Left renal pelvis (tissue), 4 donors: ENCODE results near the gene PTPRS. TPM values are rescaled to one million over a fixed set of nuclear protein-coding genes. Genes with fewer than 3 reads are reported as not detected.
"Not testable (repeated sequence)": the region's sequence is repeated elsewhere in the genome, so short reads cannot be mapped to it uniquely, and the experiment has no call there.

ENCODE experiments used
- DNase-seq, 4 donors: peaks; one replicate each; pipeline ENCODE4 v3.0.0-alpha.2; 2013; ENCODE audit warnings: low read depth in 4 of 4, low spot score in 3 of 4
- polyA plus RNA-seq, 4 donors: library from polyadenylated mRNA; unstranded; fragments of 120-200 nt; gene quantifications; one replicate each; pipeline ENCODE4 v1.2.1, GENCODE V29; 2013; ENCODE audit not compliant: insufficient read length in 4 of 4

The PTPRS gene
- polyA plus RNA-seq = 10 to 100 TPM; 45.8 to 90.4 (median 64.2) TPM

DNA sequence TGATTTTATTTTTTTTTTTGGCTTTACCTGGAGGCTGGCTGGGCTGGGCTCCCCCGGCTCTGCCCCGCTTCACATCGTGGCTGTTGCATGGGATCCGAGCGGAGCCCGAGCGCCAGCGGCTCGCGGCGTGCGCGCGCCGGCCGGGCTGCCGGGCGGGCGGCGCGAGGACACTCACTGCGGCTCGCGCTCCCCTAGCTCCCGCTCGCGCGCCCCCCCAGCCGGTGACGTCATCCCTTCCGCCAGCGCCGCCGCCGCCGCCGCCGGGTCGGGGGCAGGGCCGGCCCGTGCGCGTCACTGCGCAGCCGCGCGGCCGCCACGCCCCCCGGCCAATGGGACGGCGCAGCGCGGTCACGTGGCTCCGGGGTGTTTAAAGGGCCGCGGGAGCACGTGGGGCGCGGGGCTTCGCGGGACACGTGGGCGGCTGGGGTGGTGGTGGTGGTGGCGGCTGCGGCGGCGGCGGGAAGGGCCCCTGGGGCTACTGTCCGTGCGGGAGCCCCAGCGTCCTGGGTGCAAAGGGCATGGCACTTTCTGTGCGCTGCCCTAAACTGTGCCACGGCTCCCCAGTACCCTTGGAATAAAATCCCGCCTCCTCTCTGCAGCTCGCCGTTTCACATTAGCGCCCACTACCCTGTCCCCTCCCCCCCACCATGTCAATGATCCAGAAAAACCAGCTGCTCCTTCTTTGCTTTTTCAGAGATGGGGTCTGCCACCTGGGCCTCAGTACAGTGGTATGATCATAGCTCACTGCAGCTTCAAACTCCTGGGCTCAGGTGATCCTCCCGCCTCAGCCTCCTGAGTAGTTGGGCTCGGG lies at the start of gene PTPRS:
Gene PTPRS, minus strand, starts transcription at position 176 of the 811 bp plus-strand sequence. CDS start 54,672 bp downstream, outside the sequence.
- DNase-seq = peak in 3 of 4 donors; percentile 55 to 62 (median 60)

DNA sequence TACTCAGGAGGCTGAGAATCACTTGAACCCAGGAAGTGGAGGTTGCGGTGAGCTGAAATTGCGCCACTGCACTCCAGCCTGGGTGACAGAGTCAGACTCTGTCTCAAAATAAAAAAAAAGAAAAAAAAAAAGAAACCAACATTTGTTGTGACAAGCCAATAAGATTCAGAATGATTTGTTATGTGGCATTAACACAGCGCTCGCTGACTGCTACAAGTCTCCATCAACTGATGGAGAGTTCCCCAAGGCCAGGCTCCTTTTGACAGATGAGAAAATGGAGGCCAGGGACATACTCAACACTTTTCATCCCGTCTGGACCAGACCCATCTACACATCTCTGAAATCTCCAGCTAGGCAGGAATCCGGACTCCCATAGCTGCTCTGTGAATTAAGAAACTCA lies 48.7 kb upstream of the PTPRS start:
- no peak for DNase-seq

- no peak for DNase-seq
These were observed 46.9 kb upstream of the PTPRS start for GRCh38 chr19:5387472-5387871.

DNA sequence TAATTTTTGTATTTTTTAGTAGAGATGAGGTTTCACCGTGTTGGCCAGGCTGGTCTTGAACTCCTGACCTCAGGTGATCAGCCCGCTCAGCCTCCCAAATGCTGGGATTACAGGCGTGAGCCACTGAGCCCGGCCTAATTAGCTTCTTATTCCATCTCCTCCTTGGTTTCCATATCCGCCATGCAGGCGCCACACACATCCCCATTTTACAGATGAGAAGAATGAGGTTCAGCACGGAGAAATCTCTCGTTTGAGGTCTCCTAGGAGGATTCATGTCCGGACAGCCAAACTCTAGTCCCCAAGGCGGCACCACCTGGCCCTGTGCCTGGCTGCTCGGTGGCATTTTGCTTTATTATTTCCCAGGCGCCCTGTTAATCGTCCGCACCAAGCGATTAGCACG lies 46.2 kb upstream of the PTPRS start:
- no peak for DNase-seq

DNA sequence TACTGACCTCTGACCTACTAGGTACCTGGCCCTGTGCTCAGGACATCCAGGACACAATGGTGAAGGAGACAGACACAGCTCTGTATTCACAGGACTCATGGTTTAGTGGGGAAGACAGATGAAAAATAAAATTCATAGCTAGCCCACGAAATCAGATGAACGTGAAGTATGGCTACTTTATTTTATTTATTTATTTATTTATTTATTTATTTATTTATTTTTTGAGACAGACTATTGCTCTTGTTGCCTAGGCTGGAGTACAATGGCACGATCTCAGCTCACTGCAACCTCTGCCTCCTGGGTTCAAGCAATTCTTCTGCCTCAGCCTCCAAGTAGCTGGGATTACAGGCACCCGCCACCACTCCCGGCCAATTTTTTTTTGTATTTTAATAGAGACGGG lies 40.6 kb upstream of the PTPRS start:
- DNase-seq = not testable (repeated sequence)

- DNase-seq = no peak
These were observed 39.8 kb upstream of the PTPRS start for GRCh38 chr19:5380215-5380919.

DNA sequence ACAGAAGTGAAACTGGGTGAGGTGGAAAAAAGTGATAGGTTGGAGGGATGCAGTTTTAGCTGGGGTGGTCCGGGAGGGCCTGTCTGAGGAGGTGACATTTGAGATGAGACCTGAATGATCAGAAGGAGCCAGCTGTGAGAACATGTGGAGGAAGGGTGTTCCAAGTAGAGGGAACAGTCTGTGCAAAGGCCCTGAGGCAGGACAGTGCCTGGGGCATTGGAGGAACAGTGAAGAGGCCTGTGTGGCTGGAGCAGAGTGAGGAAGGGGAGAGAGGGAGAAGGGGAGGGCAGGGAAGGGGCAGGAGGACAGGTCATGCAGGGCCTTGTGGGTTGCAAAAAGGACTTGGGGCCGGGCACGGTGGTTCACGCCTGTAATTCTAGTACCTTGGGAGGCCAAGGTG lies 36.3 kb upstream of the PTPRS start:
- no peak for DNase-seq

DNA sequence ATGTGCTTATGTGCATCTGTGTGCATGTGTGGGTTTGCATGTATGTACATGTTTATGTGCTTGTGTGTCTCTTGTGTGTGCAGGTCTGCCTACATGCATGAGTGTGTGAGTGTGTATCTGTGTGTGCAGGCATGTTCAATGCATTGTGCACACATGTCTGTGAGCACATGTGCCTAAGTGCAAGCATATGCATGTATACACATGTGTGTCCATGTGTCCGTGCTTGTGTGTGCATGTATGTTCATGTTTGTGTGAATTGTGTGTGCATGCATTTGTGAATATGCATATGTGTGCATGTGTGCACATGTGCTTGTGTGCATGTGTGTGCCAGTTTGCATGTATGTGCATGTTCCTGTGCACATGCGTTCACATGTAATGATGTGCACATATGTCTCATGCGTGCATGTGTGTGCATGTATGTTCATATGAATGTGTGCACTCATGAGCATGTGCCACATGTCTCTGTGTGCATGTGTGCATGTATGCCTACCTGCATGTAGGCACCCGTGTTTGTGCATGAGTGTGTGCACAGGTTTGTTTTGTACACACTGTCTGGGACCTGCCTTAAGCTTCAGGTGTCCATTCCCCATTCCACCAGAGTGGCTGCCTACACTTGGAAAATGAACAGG lies 32.1 kb upstream of the PTPRS start:
- DNase-seq = no peak

DNA sequence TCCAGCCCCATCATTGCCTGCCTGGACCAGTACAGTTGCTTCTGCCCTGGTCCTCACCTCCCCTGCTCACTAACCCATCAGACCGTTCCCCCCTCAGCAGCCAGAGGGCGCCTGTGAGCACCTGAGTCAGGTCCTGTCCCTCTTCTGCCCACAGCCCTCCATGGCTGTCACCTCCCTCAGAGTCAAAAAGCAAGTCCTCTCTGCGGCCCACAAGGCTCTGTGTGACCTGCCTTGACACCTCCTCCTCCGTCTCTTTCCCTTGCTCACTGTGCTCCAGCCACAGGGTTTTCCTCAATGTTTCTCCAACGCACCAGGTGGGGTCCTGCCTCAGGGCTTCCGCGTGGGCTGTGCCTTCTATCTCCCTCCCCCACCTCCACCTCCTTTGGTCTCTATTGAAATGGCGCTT lies 29.4 kb upstream of the PTPRS start:
- no peak for DNase-seq

DNA sequence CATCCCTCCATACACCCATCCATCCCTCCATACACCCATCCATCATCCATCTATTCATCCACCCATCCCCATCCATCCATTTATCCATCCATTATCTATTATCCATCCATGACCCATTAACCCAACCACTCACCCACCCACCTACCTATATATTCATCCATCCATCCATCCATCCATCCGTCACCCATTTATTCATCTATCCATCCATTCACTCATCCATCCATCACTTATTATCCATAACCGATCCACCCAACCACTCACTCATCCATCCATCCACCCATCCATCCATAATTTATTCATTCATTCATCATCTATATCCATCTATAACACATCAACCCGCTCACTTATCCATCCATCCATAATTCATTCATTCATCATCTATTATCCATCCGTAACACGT lies 28.7 kb upstream of the PTPRS start:
- no peak for DNase-seq

- DNase-seq = no peak
These were observed 27.0 kb upstream of the PTPRS start for GRCh38 chr19:5367530-5368133.

- DNase-seq = no peak
These were observed 25.3 kb upstream of the PTPRS start for GRCh38 chr19:5365905-5366304.

DNA sequence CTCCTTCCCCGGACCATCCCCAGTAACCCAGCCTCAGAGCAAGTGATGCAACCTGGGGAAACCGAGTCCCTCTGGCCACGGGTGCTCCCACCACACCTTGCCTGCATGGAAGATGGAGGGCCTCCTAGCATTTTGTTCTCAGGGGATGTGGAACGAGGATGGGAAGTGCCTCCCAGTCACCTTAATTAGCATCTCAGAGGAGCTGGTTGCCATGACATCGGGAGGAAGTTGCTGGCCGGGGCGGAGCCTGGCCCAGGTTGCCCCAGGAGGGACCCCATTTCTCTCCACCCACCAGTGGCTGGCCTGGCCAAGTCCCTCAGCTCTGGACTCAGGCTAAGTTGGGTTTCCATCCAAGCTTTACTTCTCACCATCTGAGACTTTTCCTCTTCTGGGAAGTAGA lies 24.1 kb upstream of the PTPRS start:
- no peak for DNase-seq

DNA sequence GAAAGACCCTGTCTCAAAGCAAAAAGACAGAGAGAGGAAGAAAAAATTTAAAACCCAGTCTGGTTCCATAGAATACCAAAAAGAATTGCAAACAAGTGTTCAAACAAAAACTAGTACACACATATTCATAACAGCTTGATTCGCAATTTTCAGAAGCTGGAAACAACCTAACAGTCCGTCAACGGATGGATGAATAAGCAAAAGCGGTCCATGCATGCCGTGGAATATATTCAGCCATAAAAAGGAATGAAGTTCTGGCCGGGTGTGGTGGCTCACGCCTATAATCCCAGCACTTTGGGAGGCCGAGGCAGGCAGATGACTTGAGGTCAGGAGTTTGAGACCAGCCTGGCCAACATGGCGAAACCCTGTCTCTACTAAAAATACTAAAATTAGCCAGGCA lies 21.2 kb upstream of the PTPRS start:
- DNase-seq = not testable (repeated sequence)

- no peak for DNase-seq
These were observed 20.8 kb upstream of the PTPRS start for GRCh38 chr19:5361407-5361806.

GRCh38 chr19:5360003-5360780 lies 19.6 kb upstream of the PTPRS start:
- DNase-seq = no peak

- no peak for DNase-seq
These were observed 17.7 kb upstream of the PTPRS start for GRCh38 chr19:5358173-5358800.

GRCh38 chr19:5357584-5357983 lies 17.0 kb upstream of the PTPRS start:
- DNase-seq = no peak

DNA sequence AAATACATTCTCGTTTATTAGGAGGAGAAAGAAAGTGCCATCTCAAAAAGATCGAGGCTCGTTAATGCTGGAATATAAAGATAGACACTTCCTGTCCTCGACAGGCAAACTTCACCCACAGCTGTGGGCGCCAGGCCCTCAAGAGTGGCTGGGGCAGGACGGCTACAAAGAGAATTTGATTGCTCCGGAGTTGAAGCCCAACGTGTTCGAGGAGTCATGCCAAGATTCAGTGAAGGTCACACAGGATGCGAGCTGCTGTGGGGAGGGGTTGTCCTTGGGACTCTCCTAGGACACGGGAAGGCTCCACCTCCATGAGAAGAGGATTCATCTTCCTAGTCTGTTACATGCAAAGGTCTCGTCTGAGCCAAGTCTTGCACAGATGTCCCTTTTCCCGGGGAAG lies 16.3 kb upstream of the PTPRS start:
- no peak for DNase-seq

DNA sequence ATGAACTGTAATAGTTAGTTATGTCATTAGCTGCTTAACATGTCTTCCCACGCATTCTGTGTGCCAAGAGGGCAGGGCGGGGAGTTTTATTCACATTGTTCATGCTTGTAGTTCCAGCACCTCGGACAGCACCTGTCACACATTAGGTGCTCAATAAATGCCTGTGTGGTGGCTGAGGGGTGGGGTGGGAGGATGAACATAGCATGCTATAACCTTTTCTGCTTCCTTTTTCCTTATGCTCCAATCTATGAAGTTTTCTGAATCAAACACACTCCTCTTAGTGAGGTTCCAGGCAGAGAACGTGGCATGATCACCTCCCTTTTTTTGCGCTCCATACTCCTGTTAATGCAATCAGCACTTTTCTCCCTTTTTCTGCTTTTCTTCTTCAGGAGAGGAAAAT lies 15.8 kb upstream of the PTPRS start:
- DNase-seq = no peak
